ENCODE results near the gene PXDC1. TPM values are rescaled to one million over a fixed set of nuclear protein-coding genes. Genes with fewer than 3 reads are reported as not detected.

PXDC1 gene, protein sequence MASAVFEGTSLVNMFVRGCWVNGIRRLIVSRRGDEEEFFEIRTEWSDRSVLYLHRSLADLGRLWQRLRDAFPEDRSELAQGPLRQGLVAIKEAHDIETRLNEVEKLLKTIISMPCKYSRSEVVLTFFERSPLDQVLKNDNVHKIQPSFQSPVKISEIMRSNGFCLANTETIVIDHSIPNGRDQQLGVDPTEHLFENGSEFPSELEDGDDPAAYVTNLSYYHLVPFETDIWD
- not detected for total RNA-seq

DNA sequence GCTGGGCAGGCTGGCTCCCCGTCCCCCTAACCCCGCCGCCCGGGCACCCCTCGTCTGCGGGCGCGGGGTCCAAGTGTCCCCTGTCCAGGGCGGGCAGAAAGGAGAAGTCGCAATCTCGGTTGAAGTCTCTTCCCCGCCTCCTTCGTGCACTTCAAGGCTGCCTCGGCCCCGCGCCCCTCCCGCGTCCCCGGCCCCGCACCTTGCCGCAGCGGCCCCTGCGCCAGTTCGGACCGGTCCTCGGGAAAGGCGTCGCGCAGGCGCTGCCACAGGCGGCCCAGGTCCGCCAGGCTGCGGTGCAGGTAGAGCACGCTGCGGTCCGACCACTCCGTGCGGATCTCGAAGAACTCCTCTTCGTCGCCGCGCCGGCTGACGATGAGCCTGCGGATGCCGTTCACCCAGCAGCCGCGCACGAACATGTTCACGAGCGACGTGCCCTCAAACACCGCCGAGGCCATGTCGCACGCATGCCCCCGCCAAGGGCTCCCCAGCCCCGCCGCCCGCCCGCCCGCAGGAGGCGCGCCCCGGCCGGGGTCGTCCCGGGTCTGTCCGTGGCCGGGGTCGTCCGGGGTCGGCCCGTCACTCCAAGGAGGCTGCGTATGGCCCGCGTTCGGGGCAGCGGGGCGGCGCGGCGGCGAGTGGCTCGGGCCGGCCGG is at the start of gene PXDC1:
TSS of gene PXDC1 (minus strand) at position 637 of the 653 bp plus-strand sequence. CDS start at position 455, 182 bp downstream.
- POLR2A ChIA-PET: no interaction called here
- peaks cover 58% of the 10 kb centered on the region for H3K27me3 Mint-ChIP-seq (ENCODE audit: low read depth)
- peak within 1 kb of the TSS; percentile 43 for H3K4me3 Mint-ChIP-seq
- H3K4me1 Mint-ChIP-seq (ENCODE audit: low read depth): no peaks in the 10 kb centered on the region
- ATAC-seq (peak; percentile 40), DNase-seq (peak; percentile 36)
- H3K9me3 Mint-ChIP-seq (ENCODE audit: insufficient read depth): no peaks in the 10 kb centered on the region
- no peaks in the 10 kb centered on the region for H3K36me3 Mint-ChIP-seq (ENCODE audit: low read depth)
- H3K27ac Mint-ChIP-seq: no peak within 1 kb of the TSS
- CTCF ChIA-PET: interaction anchor here (3.4 kb wide), 1 partner anchor 228 kb away, joined by 31 read pairs; no protein-coding TSS in a partner anchor

DNA sequence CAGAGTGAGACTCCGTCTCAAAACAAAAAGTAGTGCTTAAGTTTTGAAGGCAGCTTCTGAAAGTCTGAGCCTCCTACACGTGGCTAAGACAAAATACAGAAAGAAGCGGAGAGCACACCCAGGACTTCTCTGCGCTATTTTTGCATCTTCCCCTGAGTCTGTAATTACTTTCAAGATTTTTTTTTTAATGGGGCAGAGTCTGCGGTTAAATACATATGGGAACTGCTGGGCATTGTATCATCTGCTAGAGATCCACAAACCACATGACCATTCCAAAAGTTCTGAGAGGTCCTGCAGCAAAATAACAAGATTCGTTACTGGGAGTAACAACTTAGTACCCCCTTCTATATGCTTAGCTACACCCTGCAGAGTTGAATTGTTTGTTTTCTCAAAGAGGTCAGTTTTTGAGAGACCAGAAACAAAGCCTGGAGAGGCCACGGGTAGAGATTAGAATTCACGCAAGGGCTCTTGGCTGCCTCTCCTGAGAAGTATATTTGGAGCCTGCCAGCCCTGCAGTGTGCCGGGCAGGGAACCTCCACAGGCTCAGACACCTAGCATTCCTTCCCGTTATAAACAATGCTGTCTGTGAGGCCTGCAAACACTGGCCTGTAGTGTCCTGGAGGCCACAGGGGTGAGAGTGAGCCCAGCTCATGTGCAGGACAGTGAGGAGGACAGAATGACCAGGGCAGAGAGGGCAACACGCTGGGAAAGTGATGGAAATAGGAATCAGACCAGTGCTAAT is 49.5 kb upstream of the PXDC1 start:
- Mint-ChIP-seq H3K4me3 (no peak overlapping the region), H3K27ac (no peak overlapping the region), H3K36me3 (ENCODE audit: low read depth) (no peaks in the 10 kb centered on the region), H3K27me3 (ENCODE audit: low read depth) (peaks cover 2% of the 10 kb centered on the region), H3K9me3 (ENCODE audit: insufficient read depth) (no peaks in the 10 kb centered on the region), H3K4me1 (ENCODE audit: low read depth) (no peaks in the 10 kb centered on the region)
- CTCF ChIA-PET: no interaction called here
- DNase-seq (no peak), ATAC-seq (no peak)
- POLR2A ChIA-PET: interaction anchor here (0.7 kb wide), 1 partner anchor 355 kb away, joined by 6 read pairs; no protein-coding TSS in a partner anchor

DNA sequence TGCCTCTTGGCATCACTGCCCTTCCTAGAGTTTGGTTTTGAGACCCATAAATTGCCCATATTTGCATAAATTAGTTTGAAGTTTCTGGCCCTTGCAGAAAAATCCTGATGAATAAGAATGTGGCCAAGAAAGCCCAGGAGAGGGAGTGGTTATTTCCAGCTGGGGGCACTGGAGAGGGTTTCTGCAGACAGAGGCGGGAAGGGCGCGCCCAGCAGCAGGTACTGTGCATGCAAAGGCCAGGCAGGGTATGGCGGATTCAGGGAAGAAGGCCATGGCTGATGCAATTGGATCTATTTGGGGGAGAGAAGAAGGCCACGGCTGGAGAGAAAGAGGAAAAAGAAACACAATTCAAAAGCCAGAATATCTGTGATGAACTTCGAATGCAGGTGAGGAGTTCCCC is 48.2 kb upstream of the PXDC1 start:
- H3K4me3 Mint-ChIP-seq: no peak overlapping the region
- no peaks in the 10 kb centered on the region for H3K4me1 Mint-ChIP-seq (ENCODE audit: low read depth)
- no peak for DNase-seq
- H3K9me3 Mint-ChIP-seq (ENCODE audit: insufficient read depth): no peaks in the 10 kb centered on the region
- ChIA-PET POLR2A (no interaction called here), CTCF (no interaction called here)
- no peak overlapping the region for H3K27ac Mint-ChIP-seq
- H3K27me3 Mint-ChIP-seq (ENCODE audit: low read depth): peaks cover 2% of the 10 kb centered on the region
- H3K36me3 Mint-ChIP-seq (ENCODE audit: low read depth): no peaks in the 10 kb centered on the region
- ATAC-seq: no peak

DNA sequence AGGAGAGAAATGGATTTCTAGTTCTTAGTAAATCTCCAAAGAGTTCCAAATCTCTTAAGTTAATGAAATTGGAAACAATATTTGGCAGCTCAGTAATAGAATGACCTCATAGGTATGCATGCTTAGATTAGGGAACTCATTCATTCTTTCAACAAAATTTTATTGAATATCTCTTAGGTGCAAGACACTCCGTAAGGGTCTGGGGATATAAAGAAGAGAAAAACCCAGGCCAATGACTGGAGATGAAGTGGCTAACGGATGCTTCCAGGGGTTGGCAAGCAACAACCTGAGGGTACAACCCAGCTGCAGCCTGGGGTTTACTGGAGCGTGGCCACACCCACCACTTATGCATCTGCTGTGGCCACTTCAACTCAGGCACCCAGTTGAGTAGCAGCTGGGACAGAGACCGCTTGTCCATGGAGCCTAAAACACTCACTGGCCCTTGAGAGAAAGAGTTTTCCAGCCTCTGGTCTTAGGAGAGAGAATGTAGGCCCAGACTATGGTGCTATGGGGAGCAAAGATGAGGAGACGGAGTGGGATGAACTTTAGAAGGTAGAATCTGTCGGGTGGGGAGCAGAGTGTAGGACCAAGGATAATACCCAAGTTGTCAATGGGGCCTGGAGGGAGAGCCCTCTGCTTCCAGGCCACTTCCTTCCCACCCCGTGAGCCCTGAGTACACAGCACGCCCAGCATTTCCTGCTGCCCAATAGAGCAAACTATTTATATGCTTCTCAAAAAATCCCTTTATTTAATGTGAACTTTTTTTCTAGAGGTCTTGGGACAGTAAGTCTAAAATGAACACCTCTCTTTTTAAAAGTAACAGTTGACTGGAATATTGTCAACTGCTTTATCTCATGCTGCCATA is 46.8 kb upstream of the PXDC1 start:
- Mint-ChIP-seq H3K4me3 (no peak overlapping the region), H3K27ac (no peak overlapping the region), H3K9me3 (ENCODE audit: insufficient read depth) (no peaks in the 10 kb centered on the region), H3K36me3 (ENCODE audit: low read depth) (no peaks in the 10 kb centered on the region), H3K27me3 (ENCODE audit: low read depth) (peaks cover 2% of the 10 kb centered on the region), H3K4me1 (ENCODE audit: low read depth) (no peaks in the 10 kb centered on the region)
- ATAC-seq: no peak
- ChIA-PET POLR2A (no interaction called here), CTCF (no interaction called here)
- DNase-seq: no peak

DNA sequence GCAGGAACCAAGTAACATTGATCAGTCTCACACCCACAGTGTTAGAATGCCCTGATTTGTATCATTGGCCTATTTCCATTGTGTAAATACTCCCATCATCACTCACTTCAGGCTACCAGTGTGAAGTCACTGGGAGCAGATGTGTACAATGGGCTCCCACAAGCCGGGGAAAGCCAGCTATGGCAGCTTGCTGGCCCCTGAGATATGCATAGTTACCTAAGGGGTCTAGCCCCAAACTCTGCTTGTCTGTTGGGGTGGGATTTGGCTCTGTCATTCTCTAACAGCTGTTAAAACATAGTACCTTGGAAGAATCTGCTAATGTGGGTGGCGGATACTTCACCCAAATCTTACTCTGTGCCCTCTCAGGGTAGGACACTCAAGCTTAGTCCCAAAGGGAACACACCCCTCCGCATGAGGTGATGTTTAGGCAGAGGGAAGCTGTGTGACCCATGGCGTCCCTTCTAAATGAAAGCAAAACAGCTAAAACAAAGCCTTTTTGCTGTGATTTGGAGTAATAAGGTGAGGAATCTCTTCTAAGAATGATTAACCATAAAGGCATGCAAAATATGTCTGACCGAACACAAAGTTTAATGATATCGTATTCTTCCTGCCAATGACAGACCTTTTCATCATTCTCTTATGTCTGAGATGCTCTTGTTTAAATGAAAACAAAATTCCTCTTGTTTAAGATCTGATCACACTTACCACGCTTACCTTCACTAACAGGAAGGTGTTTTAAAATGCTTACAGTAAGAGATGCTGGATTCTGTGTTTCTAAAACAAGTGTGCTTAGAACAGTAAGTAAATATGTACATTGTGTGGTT is 45.9 kb upstream of the PXDC1 start:
- ChIA-PET POLR2A (no interaction called here), CTCF (interaction anchor here (1.5 kb wide), 1 partner anchor 181 kb away, joined by 4 read pairs; no protein-coding TSS in a partner anchor)
- no peaks in the 10 kb centered on the region for H3K9me3 Mint-ChIP-seq (ENCODE audit: insufficient read depth)
- H3K4me3 Mint-ChIP-seq: no peak overlapping the region
- peaks cover 2% of the 10 kb centered on the region for H3K27me3 Mint-ChIP-seq (ENCODE audit: low read depth)
- ATAC-seq: no peak
- no peak for DNase-seq
- no peaks in the 10 kb centered on the region for H3K4me1 Mint-ChIP-seq (ENCODE audit: low read depth)
- H3K27ac Mint-ChIP-seq: no peak overlapping the region
- H3K36me3 Mint-ChIP-seq (ENCODE audit: low read depth): no peaks in the 10 kb centered on the region

DNA sequence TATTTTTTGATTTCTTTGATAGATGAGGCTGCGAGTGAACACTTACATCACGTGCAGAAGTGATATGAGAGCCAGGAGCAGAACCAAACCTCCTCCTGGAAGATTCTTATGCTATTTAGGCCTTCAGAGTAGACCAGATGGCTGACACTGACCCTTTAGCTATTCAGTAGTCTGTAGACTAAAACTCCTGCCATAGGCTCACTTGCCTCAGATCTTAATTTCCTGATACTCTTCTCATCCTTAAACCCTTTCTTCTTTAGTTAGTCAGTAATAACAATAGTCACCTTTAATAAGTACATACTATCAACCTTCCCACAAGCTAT is 45.2 kb upstream of the PXDC1 start:
- CTCF ChIA-PET: interaction anchor here (1.5 kb wide), 1 partner anchor 181 kb away, joined by 4 read pairs; no protein-coding TSS in a partner anchor
- no peak for ATAC-seq

DNA sequence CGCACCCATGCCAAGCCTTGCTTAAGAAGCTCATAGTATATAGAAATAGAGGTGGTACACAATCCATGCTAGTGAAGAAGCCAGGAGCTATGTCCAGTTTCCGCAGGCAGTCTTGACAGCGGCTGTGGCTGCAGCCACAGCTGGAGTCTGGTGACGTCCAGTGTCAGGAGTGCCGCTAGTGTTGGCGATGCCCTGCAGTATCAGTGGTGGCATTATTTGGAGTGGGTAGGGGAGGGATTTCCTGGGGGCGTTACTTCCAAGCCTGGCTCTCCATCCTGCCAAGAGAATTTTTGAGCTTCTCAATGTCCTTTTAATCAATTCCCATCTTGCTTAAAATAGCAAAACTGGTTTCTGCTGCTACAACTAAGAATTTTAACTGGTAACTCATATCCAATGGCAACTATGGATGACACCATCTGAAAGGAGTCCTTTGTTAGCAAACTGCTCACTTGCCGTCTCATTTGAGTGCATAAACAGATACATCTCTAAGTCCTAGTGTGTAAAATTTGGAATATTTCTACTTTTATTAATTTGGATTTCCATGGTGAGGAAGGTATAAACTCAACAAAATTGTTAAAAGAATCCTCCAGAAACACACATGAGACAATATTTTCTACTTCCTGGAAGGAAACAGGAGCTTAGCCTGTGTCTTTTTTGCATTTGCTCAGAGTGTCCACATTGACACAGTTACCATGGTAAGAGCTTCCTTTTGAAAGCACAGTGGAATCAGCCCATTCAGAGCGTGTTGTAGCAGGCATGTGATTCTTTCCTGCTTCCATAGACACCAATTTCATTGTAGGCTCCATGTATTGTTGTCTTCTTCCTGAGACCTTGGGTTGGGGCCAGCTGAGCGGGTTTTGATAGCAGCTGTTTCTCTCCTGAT is 44.6 kb upstream of the PXDC1 start:
- H3K9me3 Mint-ChIP-seq (ENCODE audit: insufficient read depth): no peaks in the 10 kb centered on the region
- H3K4me3 Mint-ChIP-seq: no peak overlapping the region
- POLR2A ChIA-PET: no interaction called here
- CTCF ChIA-PET: interaction anchor here (1.5 kb wide), 1 partner anchor 182 kb away, joined by 4 read pairs; no protein-coding TSS in a partner anchor
- H3K27me3 Mint-ChIP-seq (ENCODE audit: low read depth): peaks cover 2% of the 10 kb centered on the region
- ATAC-seq: no peak
- no peaks in the 10 kb centered on the region for H3K36me3 Mint-ChIP-seq (ENCODE audit: low read depth)
- H3K27ac Mint-ChIP-seq: no peak overlapping the region
- no peaks in the 10 kb centered on the region for H3K4me1 Mint-ChIP-seq (ENCODE audit: low read depth)
- no peak for DNase-seq

More for the DNA sequence above, 45.2 kb upstream of the PXDC1 start:
- H3K4me1 Mint-ChIP-seq (ENCODE audit: low read depth): no peaks in the 10 kb centered on the region
- peaks cover 2% of the 10 kb centered on the region for H3K27me3 Mint-ChIP-seq (ENCODE audit: low read depth)
- DNase-seq: no peak
- H3K27ac Mint-ChIP-seq: no peak overlapping the region
- H3K9me3 Mint-ChIP-seq (ENCODE audit: insufficient read depth): no peaks in the 10 kb centered on the region
- POLR2A ChIA-PET: no interaction called here
- H3K36me3 Mint-ChIP-seq (ENCODE audit: low read depth): no peaks in the 10 kb centered on the region
- H3K4me3 Mint-ChIP-seq: no peak overlapping the region

DNA sequence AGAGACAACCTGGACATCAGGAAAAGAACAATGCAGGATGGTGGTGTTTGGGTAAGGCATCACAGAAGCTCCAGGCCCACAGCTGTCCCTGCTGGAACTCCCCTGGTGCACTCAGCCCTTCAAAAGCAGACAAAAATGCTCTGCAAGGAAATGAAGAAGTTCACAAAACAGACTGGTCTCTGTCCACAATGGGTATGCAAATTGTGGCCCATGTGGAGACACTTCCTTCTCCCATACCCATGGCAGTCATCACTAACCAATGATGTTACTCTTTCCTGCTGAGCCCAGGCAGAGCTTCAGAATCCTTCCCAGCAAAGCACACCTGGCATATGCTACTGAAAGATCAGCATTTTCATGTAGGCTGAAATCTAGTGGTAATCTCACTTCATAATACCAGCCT is 42.6 kb upstream of the PXDC1 start:
- CTCF ChIA-PET: no interaction called here
- no peaks in the 10 kb centered on the region for H3K9me3 Mint-ChIP-seq (ENCODE audit: insufficient read depth)
- H3K4me3 Mint-ChIP-seq: no peak overlapping the region
- DNase-seq: no peak
- POLR2A ChIA-PET: no interaction called here
- ATAC-seq: no peak
- no peaks in the 10 kb centered on the region for H3K27me3 Mint-ChIP-seq (ENCODE audit: low read depth)
- H3K36me3 Mint-ChIP-seq (ENCODE audit: low read depth): no peaks in the 10 kb centered on the region
- H3K4me1 Mint-ChIP-seq (ENCODE audit: low read depth): no peaks in the 10 kb centered on the region
- no peak overlapping the region for H3K27ac Mint-ChIP-seq

DNA sequence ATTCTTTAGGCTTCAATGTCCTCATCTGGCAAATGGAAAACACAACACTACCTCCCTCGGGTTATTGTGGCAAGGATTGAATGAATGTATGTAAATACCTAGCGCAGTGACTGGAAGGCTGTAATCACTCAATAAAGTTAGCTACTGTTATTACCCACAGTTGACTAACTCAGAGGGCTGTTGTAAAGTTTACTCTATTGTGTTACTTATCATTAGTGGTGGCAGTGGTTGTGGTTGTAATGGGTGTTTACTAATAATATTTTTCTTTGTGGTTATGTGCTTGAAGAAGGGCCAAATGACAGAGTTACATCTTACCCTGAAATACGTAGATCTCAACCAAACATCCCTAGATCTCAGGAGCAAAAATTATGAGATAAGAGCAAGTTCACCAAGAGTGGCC is 42.0 kb upstream of the PXDC1 start:
- H3K9me3 Mint-ChIP-seq (ENCODE audit: insufficient read depth): no peaks in the 10 kb centered on the region
- H3K27ac Mint-ChIP-seq: no peak overlapping the region
- ChIA-PET CTCF (interaction anchor here (0.8 kb wide), 1 partner anchor 140 kb away, joined by 3 read pairs; no protein-coding TSS in a partner anchor), POLR2A (no interaction called here)
- no peak overlapping the region for H3K4me3 Mint-ChIP-seq
- no peaks in the 10 kb centered on the region for H3K4me1 Mint-ChIP-seq (ENCODE audit: low read depth)
- no peaks in the 10 kb centered on the region for H3K27me3 Mint-ChIP-seq (ENCODE audit: low read depth)
- DNase-seq (no peak), ATAC-seq (no peak)
- H3K36me3 Mint-ChIP-seq (ENCODE audit: low read depth): no peaks in the 10 kb centered on the region

DNA sequence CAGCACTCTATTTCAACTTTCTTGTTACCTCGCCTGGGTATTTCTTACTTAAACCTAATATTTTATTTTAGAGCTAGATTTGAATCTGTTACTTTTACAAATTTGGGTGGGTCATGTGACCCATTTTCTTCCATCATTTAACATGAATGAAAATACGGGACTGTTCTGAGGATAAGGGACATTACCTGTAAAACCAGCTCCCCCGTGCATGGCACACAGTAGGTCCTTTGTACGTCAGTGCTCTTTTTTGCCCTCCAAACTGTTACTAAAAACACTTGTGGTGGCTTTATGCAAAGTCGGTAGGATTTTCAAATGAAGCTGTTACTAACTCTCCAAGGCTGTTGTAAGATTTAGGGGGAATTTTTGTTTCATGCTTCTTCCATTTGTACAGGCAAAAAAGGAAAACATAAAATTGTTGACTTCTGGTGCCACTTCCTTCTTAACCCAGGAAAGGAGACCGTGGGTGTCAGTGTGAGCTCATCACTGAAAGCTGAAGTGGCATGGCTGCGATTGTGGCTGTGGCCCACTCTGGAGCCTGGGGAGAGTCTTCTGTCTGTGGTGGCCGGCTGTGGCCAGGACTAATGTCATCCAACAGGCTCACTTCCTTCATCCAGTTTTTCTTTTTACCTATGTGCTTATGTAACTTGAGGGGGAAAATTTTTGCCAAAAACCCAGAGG is 40.2 kb upstream of the PXDC1 start:
- H3K27me3 Mint-ChIP-seq (ENCODE audit: low read depth): no peaks in the 10 kb centered on the region
- no peak overlapping the region for H3K4me3 Mint-ChIP-seq
- ChIA-PET CTCF (interaction anchor here (1.0 kb wide), 1 partner anchor 58 kb away, joined by 3 read pairs; the partner anchor contains the start of gene FAM50B), POLR2A (no interaction called here)
- H3K27ac Mint-ChIP-seq: no peak overlapping the region
- DNase-seq (no peak), ATAC-seq (no peak)
- H3K4me1 Mint-ChIP-seq (ENCODE audit: low read depth): no peaks in the 10 kb centered on the region
- no peaks in the 10 kb centered on the region for H3K36me3 Mint-ChIP-seq (ENCODE audit: low read depth)
- no peaks in the 10 kb centered on the region for H3K9me3 Mint-ChIP-seq (ENCODE audit: insufficient read depth)
